PFSK-1 (cell line): Measurements from ENCODE around the gene DNAJA4.

Experiments used
- POLR2AphosphoS5 ChIP-seq: IDR thresholded peaks from 2 replicates; pipeline ENCODE4 v1.6.1; 2012; ENCODE audit warnings: low read depth, mild to moderate bottlenecking, control low read depth, low read length, moderate library complexity
- REST ChIP-seq, 2 experiments: IDR thresholded peaks; 2 replicates each; pipeline versions ENCODE4 v1.6.1 to v1.8.0; 2011 to 2012; ENCODE audit warnings: low read depth in 2 of 2, low read length in 2 of 2, control low read depth in 1 of 2, inconsistent platforms in 1 of 2, mild to moderate bottlenecking in 1 of 2, moderate library complexity in 1 of 2; ENCODE audit not compliant: insufficient read depth in 1 of 2
- SIN3A ChIP-seq: IDR thresholded peaks from 2 replicates; pipeline ENCODE4 v1.6.1; 2012; ENCODE audit warnings: mild to moderate bottlenecking, low read length, moderate library complexity, borderline replicate concordance; ENCODE audit not compliant: insufficient read depth

DNA sequence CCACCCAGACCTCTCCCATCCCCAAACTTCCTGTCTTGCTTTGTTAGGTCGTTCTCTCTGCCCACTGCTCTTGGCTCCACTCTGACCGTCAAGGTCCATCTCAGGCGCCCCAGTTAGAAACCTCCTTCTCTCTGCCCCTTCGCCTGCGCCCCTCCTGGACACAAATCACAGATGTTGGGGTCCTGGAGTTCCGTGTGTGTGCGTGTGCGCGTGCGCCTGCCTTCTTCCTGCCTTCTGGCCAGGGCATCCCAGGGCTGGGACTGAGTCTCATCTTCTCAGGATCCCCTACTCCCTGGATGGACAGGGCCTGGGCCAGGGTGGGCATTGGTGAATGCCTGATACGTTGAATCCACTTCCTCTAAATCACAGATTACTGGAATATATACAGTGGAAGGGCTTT, 30.9 kb upstream of the DNAJA4 start:
- TF ChIP-seq SIN3A: no peak
- no peak for TF ChIP-seq REST (IDR thresholded peaks at IDR 0.05; ENCODE audit: insufficient read depth in 1 of 2, low read depth in 2 of 2, low read length in 2 of 2)
- no peak for TF ChIP-seq POLR2AphosphoS5
